Activated CD4-positive, CD25-positive, alpha-beta regulatory T cell treated with anti-CD3 and anti-CD28 coated beads, Interleukin-2, amount 50 U/mL, for 24 hours (primary cell): ENCODE data around the gene CYP4V2.

Source experiments
- ATAC-seq, 2 donors: fragments of 150-1000 bp; cut with Tn5 transposase; one replicate each; pipeline ENCODE4 v1.10.0; 2021; ENCODE audit warnings: mild to moderate bottlenecking in 1 of 2, moderate library complexity in 1 of 2

Gene CYP4V2

DNA sequence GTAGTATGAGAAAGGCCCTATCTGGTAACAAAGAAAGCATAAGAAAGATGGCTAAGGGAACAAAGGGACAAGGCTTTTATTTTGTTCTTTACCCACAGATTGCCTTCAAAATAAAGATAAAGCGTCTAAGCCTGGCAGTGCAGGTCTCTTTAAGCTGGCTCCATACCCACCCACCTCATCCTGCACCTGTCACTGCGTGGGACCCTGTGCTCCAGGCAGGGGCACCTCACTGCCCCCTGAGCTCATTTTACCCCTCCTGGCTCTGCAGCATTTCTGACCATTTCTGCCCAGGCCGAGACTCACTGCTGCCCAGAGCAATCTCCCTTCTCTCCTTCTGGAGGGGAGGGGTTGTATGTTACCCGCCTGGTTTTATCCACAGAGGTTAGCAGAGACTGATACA, 1.7 kb upstream of the CYP4V2 start:
- ATAC-seq: no peak

DNA sequence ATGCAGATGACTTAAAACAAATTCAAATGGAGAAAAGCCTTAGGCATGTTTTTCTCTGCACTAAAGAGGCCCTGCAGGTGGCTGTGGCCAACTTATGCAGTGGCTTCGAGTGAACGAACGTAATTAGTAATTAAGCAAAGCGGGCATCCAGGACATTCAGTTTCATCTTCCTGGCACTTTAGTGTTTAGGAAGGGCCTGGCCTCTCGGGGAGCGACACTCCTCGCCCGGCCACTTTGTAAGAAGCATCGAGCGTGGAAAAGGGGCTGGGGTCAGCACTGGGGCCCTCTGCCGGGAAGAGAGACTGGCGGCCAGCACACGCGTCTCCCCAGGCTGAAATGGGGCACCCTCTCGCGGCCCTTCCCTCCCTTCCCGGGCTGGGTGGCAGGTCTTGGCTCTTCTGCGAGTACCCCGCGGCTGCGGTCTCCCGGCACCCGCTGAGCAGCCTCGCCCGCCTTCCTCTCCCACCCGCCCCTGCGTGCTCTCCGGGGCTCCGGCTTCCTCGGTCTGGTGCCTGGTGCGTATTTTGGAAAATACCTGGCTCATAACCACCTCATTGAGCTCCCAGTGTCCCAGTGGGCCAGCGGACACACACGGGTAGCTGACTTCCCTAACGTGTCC, 677 bp upstream of the CYP4V2 start:
- peak; percentile 15 to 18 for ATAC-seq

DNA sequence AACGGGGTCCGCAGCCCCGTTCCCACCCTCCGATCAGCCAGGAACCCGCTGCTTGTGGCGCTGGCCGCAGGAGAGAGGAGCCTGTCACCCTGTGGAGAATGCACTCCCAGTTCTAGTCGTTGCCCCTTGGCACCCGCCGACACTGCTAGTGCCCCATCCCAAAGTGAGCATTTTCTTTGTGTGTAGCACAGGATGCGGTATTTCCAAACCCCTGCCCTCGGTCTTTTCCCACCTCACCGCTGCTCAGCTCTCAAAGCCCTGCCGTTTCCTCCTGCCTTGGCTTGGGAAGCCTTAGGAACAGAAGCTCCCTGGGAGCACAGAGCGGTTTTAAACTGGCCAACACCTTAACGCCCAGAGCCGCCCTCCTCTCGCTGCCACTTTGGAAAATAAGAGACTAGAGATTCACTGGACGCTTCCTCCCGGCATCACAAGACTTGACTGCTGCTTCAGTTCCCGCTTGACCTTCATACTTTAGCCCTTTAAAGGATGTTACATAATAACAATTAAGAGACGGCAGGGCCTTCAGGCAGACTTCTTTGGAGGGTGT, 772 bp downstream of the CYP4V2 start:
- ATAC-seq: peak in 1 of 2 donors; percentile 2

- no peak for ATAC-seq
Observed at GRCh38 chr4:186193851-186194250, 2.5 kb downstream of the CYP4V2 start.

DNA sequence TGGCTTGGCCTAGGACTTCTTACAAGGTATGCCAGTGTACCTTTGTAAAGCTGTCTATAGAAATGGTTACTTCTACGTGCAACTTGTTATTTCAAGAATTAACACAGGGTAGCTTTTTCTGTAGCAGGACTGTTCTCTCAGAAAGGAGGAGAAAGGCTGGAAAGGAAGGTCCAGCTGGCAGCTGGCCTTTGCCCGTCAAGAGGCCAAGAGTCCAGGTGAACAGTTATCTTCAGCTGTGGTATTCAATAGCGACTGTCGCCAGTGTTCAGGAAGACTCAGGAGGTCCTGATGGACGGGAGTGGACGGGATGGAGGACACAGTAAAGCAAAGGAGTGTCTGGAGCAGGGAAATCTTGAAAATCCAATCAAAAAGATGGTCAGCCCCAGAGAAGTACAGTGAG, 4.7 kb downstream of the CYP4V2 start:
- ATAC-seq: no peak

- ATAC-seq: no peak
Observed at GRCh38 chr4:186200516-186200915, 9.1 kb downstream of the CYP4V2 start.

GRCh38 chr4:186201010-186201409, 9.6 kb downstream of the CYP4V2 start:
- ATAC-seq: no peak

DNA sequence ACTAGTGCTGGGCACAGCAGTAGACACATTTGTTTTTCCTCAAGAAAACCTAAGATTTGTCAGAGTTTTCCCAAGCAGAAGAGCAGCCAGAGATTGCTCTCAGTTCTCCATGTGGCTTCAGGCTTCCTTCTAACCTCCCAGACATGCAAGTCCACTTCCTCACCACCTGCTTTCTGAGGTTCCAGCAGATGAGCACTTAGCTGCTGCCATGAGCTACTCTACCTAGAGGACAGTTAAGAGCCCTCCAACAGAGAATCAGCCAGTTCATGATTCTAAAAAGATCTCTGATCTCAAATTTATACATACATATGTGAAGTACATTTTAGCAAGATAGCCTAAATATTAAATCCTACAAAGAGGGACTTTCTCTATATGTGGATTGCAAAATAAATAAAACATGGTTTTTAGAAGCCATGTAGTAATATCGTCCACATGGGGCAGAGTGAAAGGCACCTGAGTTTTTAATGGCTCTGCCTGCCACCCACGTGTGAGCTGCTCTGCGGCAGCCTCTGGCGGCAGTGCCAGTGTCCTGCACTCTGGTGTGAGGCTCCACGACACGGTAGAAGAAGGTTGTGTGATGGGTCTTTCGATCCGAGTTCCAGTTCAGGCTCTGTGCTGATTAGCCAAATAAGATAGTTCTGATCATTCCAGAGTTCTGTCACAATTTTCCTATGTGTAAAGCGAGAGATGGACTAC, 10.3 kb downstream of the CYP4V2 start:
- ATAC-seq: peak; percentile 89 to 98

- ATAC-seq: no peak
Observed at GRCh38 chr4:186202490-186203140, 11.2 kb downstream of the CYP4V2 start.

DNA sequence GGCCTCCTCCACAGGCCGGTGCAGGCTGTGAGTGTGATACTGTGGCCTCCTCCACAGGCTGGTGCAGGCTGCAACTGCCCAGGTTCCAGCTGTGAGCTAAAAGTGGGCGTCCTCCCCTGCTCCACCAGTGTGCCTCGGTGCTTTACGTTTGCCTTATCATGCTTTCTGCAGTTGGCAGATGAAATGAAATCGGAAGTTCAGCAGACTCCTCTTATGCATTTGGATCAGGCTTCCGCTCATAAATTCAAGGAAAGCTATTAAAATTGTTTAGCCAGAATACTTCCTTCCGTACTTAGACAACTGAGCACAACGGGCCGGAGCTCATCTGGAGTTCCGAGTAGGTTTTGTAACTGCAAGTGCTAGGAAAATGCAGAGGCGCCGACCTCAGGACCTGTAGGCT, 12.0 kb downstream of the CYP4V2 start:
- no peak for ATAC-seq

DNA sequence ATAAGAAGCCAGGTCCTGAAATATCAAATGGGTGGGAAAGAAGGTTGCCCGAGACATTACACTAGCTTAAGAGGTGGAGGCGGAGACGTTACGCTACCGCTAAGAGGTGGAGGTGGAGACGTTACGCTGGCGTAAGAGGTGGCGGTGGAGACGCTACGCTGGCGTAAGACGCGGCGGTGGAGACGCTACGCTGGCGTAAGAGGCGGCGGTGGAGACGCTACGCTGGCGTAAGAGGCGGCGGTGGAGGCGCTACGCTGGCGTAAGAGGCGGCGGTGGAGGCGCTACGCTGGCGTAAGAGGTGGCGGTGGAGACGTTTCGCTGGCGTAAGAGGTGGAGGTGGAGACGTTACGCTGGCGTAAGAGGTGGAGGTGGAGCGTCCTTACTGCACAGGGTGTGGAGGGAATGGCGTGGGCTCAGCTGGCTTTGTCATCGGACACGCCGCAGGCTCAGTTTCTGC, 12.8 kb downstream of the CYP4V2 start:
- peak in 1 of 2 donors; percentile 77 for ATAC-seq

DNA sequence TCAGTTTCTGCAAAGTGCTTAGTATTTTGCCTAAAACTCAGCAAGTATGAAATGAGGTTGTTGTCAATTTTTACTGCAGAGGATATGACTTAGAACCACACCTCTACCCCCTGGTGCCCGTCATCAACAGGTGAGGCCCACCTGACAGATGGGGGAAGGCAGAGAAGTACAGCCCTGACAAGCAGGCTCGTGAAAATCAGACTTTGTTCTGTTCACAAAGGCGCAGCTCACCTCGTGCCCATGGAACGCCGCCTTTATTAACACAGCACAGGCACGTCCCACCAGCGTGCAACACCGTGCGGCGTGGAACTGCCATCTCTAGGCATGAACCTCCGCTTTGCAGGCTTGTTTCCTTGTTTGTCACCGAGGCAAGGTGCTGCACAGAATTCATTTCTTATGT, 13.3 kb downstream of the CYP4V2 start:
- no peak for ATAC-seq

GRCh38 chr4:186205156-186205555, 13.8 kb downstream of the CYP4V2 start:
- ATAC-seq: no peak

GRCh38 chr4:186216465-186217024, 25.2 kb downstream of the CYP4V2 start:
- ATAC-seq: no peak

DNA sequence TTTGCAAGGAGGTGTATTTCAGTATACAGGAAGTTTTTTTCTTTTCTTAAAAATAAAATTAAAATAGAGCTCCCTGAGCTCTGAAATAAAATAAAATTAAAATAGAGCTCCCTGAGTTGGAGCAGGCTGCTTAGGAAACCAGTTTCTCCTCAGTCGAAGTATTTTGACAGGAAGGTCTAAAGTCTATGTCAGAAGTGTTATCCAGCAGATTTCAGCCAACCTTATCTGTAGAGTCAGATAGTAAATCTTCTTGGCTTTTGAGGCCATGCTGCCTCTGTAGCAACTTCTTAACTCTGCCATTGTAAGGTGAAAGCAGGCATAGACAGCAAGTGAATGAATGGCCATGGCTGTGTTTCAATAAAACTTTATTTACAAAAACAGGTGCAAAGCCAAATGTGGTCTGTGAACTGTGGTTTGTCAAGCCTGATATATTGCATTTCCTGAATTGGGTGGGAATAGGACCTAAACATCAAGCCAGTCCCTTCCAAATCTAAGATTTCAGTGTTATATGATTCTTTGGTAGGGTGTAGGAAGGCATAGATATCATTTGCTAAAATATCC, 26.4 kb downstream of the CYP4V2 start:
- no peak for ATAC-seq

DNA sequence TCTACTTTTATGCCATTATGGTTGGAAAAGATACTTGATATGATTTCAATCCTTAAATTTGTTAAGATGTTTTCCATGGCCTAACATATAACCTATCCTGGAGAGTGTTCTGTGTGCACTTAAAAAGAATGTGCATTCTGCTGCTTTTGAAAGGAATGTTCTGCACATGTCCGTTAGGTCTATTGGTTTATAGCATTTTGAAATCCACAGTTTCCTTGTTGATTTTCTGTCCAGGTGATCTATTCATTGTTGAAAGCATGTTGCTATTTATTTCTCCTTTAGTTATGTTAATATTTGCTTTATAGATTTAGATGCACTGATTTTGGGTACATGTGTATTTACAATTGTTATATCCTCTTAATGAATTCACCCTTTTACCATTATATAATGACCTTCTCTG, 30.3 kb downstream of the CYP4V2 start:
- ATAC-seq: no peak

- ATAC-seq: no peak
Observed at GRCh38 chr4:186225848-186226247, 34.5 kb downstream of the CYP4V2 start.

DNA sequence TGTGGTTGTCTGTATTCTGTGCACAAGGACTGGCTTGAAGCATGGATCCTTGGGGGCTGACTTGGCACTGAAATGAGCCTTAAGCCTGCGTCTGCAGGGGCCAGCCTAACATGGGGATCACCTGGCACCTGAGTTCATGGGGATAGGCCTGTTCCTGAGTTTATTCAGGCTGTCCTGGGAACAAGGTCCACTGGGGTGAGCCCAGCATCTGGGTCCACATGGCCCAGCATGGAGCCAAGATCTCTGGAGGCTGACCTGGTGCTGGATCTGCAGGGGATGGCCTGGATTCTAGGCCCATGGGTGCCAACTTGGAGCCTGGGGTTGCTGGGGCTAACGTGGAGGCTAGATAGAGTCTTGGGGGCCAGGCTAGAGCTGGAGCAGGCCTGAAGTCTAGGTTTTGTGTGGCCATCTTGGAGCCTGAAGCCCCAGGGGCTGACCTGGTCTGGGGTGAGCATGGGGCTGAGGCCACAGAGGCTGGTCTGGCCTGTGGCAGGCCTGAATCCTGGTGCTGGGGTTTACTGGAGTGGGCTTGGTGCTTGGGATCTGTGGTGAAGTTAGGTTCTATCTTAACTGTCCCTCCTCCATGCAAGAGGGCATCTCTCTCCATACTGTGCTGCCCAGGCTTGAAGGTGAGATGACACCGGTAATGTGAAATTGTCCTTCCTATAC, 35.3 kb downstream of the CYP4V2 start:
- ATAC-seq: no peak

- ATAC-seq: no peak
Observed at GRCh38 chr4:186227221-186227620, 35.9 kb downstream of the CYP4V2 start, which contains the start of gene KLKB1. TSS of gene KLKB1 (plus strand) at chr4:186227507. CDS start at chr4:186228196, 689 bp downstream.

DNA sequence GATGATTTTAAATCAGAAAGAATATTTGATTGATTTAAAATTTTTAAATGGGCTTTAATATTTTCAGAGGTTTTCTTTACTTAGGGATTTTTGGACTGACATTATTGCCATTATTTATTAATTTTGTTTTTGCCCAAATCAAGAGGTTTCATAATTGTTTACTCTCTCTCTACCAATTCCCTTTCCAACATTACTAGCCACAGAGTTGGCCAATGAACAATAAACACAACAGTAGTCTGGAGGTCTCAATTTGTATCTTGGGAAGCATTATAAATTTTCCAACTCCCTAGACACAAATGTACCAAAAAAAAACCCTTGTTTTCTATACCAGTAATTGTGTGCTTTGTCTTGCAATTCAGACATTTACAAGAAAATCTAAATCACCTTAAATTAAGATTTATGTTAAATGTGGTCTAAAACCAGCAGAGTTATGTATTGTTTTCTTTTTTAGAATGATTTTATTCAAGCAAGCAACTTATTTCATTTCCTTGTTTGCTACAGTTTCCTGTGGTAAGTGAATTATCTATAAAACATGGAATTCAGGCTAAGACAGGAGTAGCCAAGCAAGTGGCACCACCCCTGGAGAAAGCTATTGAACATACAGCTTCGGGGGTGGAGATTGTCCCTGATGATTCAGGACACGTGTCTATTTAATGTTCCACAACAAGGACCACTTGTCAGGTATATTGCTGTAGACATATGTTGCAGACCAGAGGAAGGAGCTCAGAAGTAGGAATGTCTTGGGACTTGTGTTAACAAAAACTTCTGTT, 36.6 kb downstream of the CYP4V2 start:
- ATAC-seq: no peak

- ATAC-seq: no peak
Observed at GRCh38 chr4:186228514-186228894, 37.1 kb downstream of the CYP4V2 start.

DNA sequence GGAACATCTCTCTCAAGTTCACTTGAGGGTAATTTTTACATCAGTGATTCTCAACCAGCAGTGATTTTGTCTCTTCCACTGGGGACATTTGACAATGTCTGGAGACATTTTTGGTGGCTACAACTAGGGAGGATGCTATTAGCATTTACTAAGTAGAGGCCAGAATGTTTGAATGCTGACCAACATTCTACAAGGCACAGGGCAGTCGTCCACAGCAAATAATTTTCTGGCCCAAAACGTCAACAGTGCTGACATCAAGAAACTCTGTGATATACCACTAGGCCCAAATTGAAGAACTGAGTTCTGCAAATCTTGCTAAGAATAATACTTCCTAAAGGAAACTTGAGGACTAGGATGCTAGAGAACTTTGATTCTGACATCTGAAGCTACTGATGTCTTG, 43.0 kb downstream of the CYP4V2 start:
- no peak for ATAC-seq
